IMR-90 (cell line): Measurements from ENCODE around the gene DOK1. TPM values are rescaled to one million over a fixed set of nuclear protein-coding genes. Genes with fewer than 3 reads are reported as not detected.

Source experiments
- ATAC-seq: fragments of 200-7000 bp; cut with Tn5 transposase; 2 replicates; pipeline ENCODE4 v1.9.1; 2020; ENCODE audit warnings: low read depth, mild to moderate bottlenecking, moderate library complexity
- BruUV-seq: library from RNA; stranded (reverse); fragments of 400-500 nt; replicated peaks from 2 replicates; lab custom pipeline; 2021; lab: Mats Ljungman, UMichigan
- CTCF ChIA-PET: fragments of 300-600 bp; formaldehyde crosslinking; extraction: SDS; loops from one replicate; lab custom pipeline; 2021; ENCODE audit warnings: antibody characterized with exemption; lab: Yijun Ruan, JAX
- POLR2A ChIA-PET: fragments of 300-600 bp; sonication (Branson Sonifier 250); formaldehyde crosslinking; loops from one replicate; lab custom pipeline; 2022; ENCODE audit warnings: antibody characterized with exemption; ENCODE audit not compliant: unreplicated experiment; lab: Charles Lee
- DNase-seq: peaks from one replicate; pipeline ENCODE4 v3.0.0; 2013
- H2AFZ ChIP-seq: replicated peaks from 2 replicates; pipeline ENCODE3; 2013; ENCODE audit warnings: low read length, mild to moderate bottlenecking; ENCODE audit not compliant: poor library complexity
- H2AK5ac ChIP-seq: 2 replicates; pipeline ENCODE4 v1.6.1; 2013; ENCODE audit warnings: low read depth, low read length, inconsistent platforms
- H2AK9ac ChIP-seq: replicated peaks from 2 replicates; pipeline ENCODE3; 2013; ENCODE audit warnings: mild to moderate bottlenecking, low read depth, low read length, moderate library complexity; ENCODE audit not compliant: poor library complexity
- H2BK120ac ChIP-seq: 2 replicates; pipeline ENCODE4 v1.6.1; 2013; ENCODE audit warnings: low read depth, low read length, inconsistent platforms
- H2BK15ac ChIP-seq: 3 replicates; pipeline ENCODE4 v1.6.1; 2013; ENCODE audit warnings: low read depth, low read length, inconsistent platforms
- H2BK20ac ChIP-seq: 2 replicates; pipeline ENCODE4 v1.6.1; 2013; ENCODE audit warnings: low read depth, mild to moderate bottlenecking, inconsistent platforms, low read length, moderate library complexity
- H2BK5ac ChIP-seq: 2 replicates; pipeline ENCODE4 v1.6.1; 2013; ENCODE audit warnings: mild to moderate bottlenecking, low read depth, low read length, inconsistent platforms; ENCODE audit not compliant: poor library complexity, severe bottlenecking
- H3K14ac ChIP-seq: replicated peaks from 2 replicates; pipeline ENCODE4 v1.6.1; 2013; ENCODE audit warnings: low read depth, low read length, inconsistent platforms
- H3K18ac ChIP-seq: 2 replicates; pipeline ENCODE4 v1.6.1; 2013; ENCODE audit warnings: low read depth, low read length, control low read depth
- H3K23ac ChIP-seq: 2 replicates; pipeline ENCODE4 v1.6.1; 2013; ENCODE audit warnings: low read depth, low read length, inconsistent platforms
- H3K27ac ChIP-seq: 2 replicates; pipeline ENCODE4 v1.5.1; 2013; ENCODE audit warnings: mild to moderate bottlenecking, control low read depth, low read length; ENCODE audit not compliant: insufficient read depth
- H3K27me3 ChIP-seq: 2 replicates; pipeline ENCODE4 v1.6.1; 2013; ENCODE audit warnings: low read length; ENCODE audit not compliant: control insufficient read depth, insufficient read depth
- H3K36me3 ChIP-seq: 2 replicates; pipeline ENCODE4 v1.6.1; 2013; ENCODE audit warnings: low read length, mixed read lengths; ENCODE audit not compliant: control insufficient read depth, insufficient read depth
- H3K4ac ChIP-seq: 2 replicates; pipeline ENCODE4 v1.6.1; 2013; ENCODE audit warnings: low read depth, low read length, inconsistent platforms
- H3K4me1 ChIP-seq: 2 replicates; pipeline ENCODE4 v1.6.1; 2013; ENCODE audit warnings: low read length, mixed read lengths; ENCODE audit not compliant: control insufficient read depth, insufficient read depth
- H3K4me2 ChIP-seq: 2 replicates; pipeline ENCODE4 v1.6.1; 2013; ENCODE audit warnings: low read depth, mild to moderate bottlenecking, control low read depth, low read length, moderate library complexity
- H3K4me3 ChIP-seq: 2 replicates; pipeline ENCODE4 v1.5.1; 2013; ENCODE audit warnings: low read depth, mild to moderate bottlenecking, control low read depth, low read length, moderate library complexity; ENCODE audit not compliant: insufficient read depth
- H3K56ac ChIP-seq: 2 replicates; pipeline ENCODE4 v1.6.1; 2013; ENCODE audit warnings: low read length, inconsistent platforms; ENCODE audit not compliant: insufficient read depth; ENCODE audit errors: extremely low read depth
- H3K79me1 ChIP-seq, 2 experiments: 2 replicates each; pipeline ENCODE4 v1.6.1; 2013; ENCODE audit warnings: low read length in 2 of 2, inconsistent platforms in 1 of 2, low read depth in 1 of 2
- H3K9ac ChIP-seq: 2 replicates; pipeline ENCODE4 v1.6.1; 2013; ENCODE audit warnings: low read depth, low read length, control low read depth
- H3K9me1 ChIP-seq: 2 replicates; pipeline ENCODE4 v1.6.1; 2013; ENCODE audit warnings: low read length, inconsistent platforms; ENCODE audit not compliant: insufficient read depth
- H3K9me3 ChIP-seq: 2 replicates; pipeline ENCODE4 v1.6.1; 2013; ENCODE audit warnings: low read length; ENCODE audit not compliant: control insufficient read depth, insufficient read depth
- H4K20me1 ChIP-seq: 2 replicates; pipeline ENCODE4 v1.6.1; 2013; ENCODE audit warnings: low read length, inconsistent platforms; ENCODE audit not compliant: insufficient read depth
- H4K5ac ChIP-seq: 2 replicates; pipeline ENCODE4 v1.6.1; 2013; ENCODE audit warnings: mild to moderate bottlenecking, low read depth, low read length, control low read depth
- H4K8ac ChIP-seq, 2 experiments: 2 replicates each; pipeline ENCODE4 v1.6.1; 2013; ENCODE audit warnings: low read depth in 2 of 2, low read length in 2 of 2, control low read depth in 1 of 2, inconsistent platforms in 1 of 2
- H4K91ac ChIP-seq: 2 replicates; pipeline ENCODE4 v1.6.1; 2013; ENCODE audit warnings: low read depth, low read length, inconsistent platforms; ENCODE audit not compliant: insufficient read depth
- BHLHE40 ChIP-seq: fragments of 150-350 bp; IDR thresholded peaks from 2 replicates; pipeline ENCODE4 v1.6.1; 2016; ENCODE audit warnings: mild to moderate bottlenecking, low read depth, low read length
- CEBPB ChIP-seq: IDR thresholded peaks from 2 replicates; pipeline ENCODE4 v1.6.1; 2012; ENCODE audit warnings: low read depth, low read length, improper control_type of control experiment
- FOS ChIP-seq: fragments of 150-350 bp; IDR thresholded peaks from 2 replicates; pipeline ENCODE4 v1.6.1; 2016; ENCODE audit warnings: low read depth, low read length
- MAFK ChIP-seq: IDR thresholded peaks from 2 replicates; pipeline ENCODE4 v1.6.1; 2012; ENCODE audit warnings: low read depth, low read length, improper control_type of control experiment
- POLR2A ChIP-seq: IDR thresholded peaks from 2 replicates; pipeline ENCODE4 v1.6.1; 2012; ENCODE audit warnings: mild to moderate bottlenecking, low read depth, low read length
- RCOR1 ChIP-seq: IDR thresholded peaks from 2 replicates; pipeline ENCODE4 v1.6.1; 2012; ENCODE audit warnings: mild to moderate bottlenecking, low read length, improper control_type of control experiment; ENCODE audit not compliant: insufficient replicate concordance
- RFX5 ChIP-seq: IDR thresholded peaks from 2 replicates; pipeline ENCODE4 v1.8.0; 2012; ENCODE audit warnings: low read depth, mild to moderate bottlenecking, low read length, moderate library complexity
- WGBS, 2 experiments: methylation state at CpG; one replicate each; pipeline versions ENCODE4 v1.1.5 to v1.1.7; 2013; ENCODE audit warnings: missing lambda C conversion rate in 2 of 2; ENCODE audit not compliant: insufficient read length in 1 of 2; ENCODE audit errors: extremely low coverage in 2 of 2; 5-methylcytosine and 5-hydroxymethylcytosine counted together
- dilution Hi-C: fragments of 300-500 bp; cut with HindIII; formaldehyde crosslinking; loops from one replicate; pipeline ENCODE4 v1.14.3; 2018; ENCODE audit warnings: low sequenced_read_pairs; ENCODE audit not compliant: unreplicated experiment
- in situ Hi-C: fragments of 300-500 bp; cut with MboI; formaldehyde crosslinking; loops from 3 replicates; pipeline ENCODE4 v1.14.3; 2019; ENCODE audit warnings: low sequenced_read_pairs, inconsistent platforms, mixed read lengths
- intact Hi-C: fragments of 100-400 bp; cut with micrococcal nuclease; formaldehyde crosslinking; loops from 2 replicates; pipeline ENCODE4 v1.10.0; 2022
- polyA plus RNA-seq, 3 experiments: library from polyadenylated mRNA; depleted of rRNA; stranded (reverse); fragments of >200 nt; gene quantifications; 2 replicates each; pipeline ENCODE4 v1.2.3, GENCODE V29; 2012; ENCODE audit warnings: low replicate concordance in 1 of 3
- total RNA-seq: library from RNA; depleted of rRNA; stranded (reverse); fragments of >200 nt; gene quantifications from 2 replicates; pipeline ENCODE4 v1.2.3, GENCODE V29; 2012
- TF ChIP-seq, protein P1 (sequence below): conservative IDR thresholded peaks from 2 replicates; pipeline ENCODE4 v1.5.1; 2012; ENCODE audit warnings: mild to moderate bottlenecking, low read depth, low read length, improper control_type of control experiment

The DOK1 gene
- total and polyA plus RNA-seq, 2 of the 4 experiments (the other 2 are of a cell fraction): 15.4 to 17.6 TPM

DNA sequence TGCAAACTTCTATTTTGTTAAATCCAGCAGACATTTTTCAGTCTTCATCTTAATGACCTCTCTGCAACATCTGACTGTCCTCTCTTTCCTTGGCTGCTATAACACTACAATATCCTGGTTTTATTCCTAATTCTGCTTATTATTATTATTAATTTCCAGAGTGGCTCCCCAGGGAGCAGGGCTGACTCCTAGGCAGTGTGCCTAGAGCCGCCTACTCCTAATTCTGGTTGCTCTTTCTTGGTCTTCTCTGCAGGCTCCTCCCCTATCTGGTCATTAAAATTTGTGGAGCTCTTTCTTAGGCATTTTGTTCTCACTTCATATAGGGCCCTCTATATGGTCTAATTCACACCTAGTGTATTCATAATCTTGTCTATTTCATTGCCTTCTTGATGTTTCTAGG, 11.5 kb upstream of the DOK1 start:
- Histone ChIP-seq H4K8ac (no peak overlapping the region), H3K14ac (no peak overlapping the region), H2BK120ac (no peak overlapping the region), H3K79me1 (0 out of 4 replicates have a peak, but pooled peaks cover 0 to 1% of the 10 kb centered on the region in 2 experiments), H3K27me3 (no peaks in the 10 kb centered on the region), H3K18ac (no peak overlapping the region), H4K20me1 (no peaks in the 10 kb centered on the region), H3K4ac (no peak overlapping the region), H3K23ac (no peak overlapping the region), H3K9ac (no peak overlapping the region), H2AK9ac (no peak overlapping the region), H2AFZ (no peak overlapping the region), H4K5ac (no peak overlapping the region), H3K9me1 (no peaks in the 10 kb centered on the region), H2BK15ac (no peak overlapping the region), H2AK5ac (no peak overlapping the region), H3K27ac (no peak overlapping the region), H3K56ac (no peak overlapping the region), H3K36me3 (peaks cover 6% of the 10 kb centered on the region; the same call in 1 of the 2 replicates), H2BK5ac (no peak overlapping the region), H3K4me3 (no peak overlapping the region), H3K4me2 (no peak overlapping the region), H3K4me1 (no peaks in the 10 kb centered on the region), H2BK20ac (no peak overlapping the region), H4K91ac (no peak overlapping the region), H3K9me3 (no peaks in the 10 kb centered on the region)
- CTCF ChIA-PET: interaction anchor here (0.7 kb wide), 1 partner anchor 211 kb away, joined by 3 read pairs; no protein-coding TSS in a partner anchor
- TF ChIP-seq CEBPB (no peak), RCOR1 (no peak), MAFK (no peak), FOS (no peak), POLR2A (no peak), BHLHE40 (no peak), RFX5 (no peak)
- TF ChIP-seq, protein P1, sequence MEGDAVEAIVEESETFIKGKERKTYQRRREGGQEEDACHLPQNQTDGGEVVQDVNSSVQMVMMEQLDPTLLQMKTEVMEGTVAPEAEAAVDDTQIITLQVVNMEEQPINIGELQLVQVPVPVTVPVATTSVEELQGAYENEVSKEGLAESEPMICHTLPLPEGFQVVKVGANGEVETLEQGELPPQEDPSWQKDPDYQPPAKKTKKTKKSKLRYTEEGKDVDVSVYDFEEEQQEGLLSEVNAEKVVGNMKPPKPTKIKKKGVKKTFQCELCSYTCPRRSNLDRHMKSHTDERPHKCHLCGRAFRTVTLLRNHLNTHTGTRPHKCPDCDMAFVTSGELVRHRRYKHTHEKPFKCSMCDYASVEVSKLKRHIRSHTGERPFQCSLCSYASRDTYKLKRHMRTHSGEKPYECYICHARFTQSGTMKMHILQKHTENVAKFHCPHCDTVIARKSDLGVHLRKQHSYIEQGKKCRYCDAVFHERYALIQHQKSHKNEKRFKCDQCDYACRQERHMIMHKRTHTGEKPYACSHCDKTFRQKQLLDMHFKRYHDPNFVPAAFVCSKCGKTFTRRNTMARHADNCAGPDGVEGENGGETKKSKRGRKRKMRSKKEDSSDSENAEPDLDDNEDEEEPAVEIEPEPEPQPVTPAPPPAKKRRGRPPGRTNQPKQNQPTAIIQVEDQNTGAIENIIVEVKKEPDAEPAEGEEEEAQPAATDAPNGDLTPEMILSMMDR: no peak
- no peak for DNase-seq
- dilution Hi-C loops (no loop called here), intact Hi-C loops (no loop called here), in situ Hi-C loops (no loop called here)
- ATAC-seq: no peak
- POLR2A ChIA-PET: no interaction called here
- BruUV-seq: no TSS peak
- no CpG with 5 or more reads among the region's 1 CpG for WGBS, 2 experiments
